Gastroesophageal sphincter (tissue), 3 donors: ENCODE measurements around the gene KCNC2.

Source experiments
- CTCF ChIP-seq, 4 experiments: fragments of 200-600 bp in 2 of 4; fragments of 450-650 bp in 2 of 4; sonication (generic) in 1 of 4; IDR thresholded peaks; one replicate each; pipeline ENCODE4 v1.5.1; 2017 to 2019; ENCODE audit warnings: antibody characterized with exemption in 4 of 4, mild to moderate bottlenecking in 2 of 4, moderate library complexity in 2 of 4
- EP300 ChIP-seq: sonication (generic); formaldehyde crosslinking; IDR thresholded peaks from one replicate; pipeline ENCODE4 v1.6.1; 2017; ENCODE audit warnings: antibody characterized with exemption, mild to moderate bottlenecking

- TF ChIP-seq CTCF (IDR thresholded peaks at IDR 0.05) (no peak), EP300 (no peak)
These were observed at the start of gene KCNC2 for GRCh38 chr12:75209812-75210138.
